HG03108 (cell line): ENCODE measurements around the gene PDC.
"Not testable (repeated sequence)": the region's sequence is repeated elsewhere in the genome, so short reads cannot be mapped to it uniquely, and the experiment has no call there.

Experiments used
- ATAC-seq: cut with Tn5 transposase; IDR thresholded peaks from one replicate; pipeline ENCODE4 v1.9.1; 2021; ENCODE audit warnings: moderate library complexity; ENCODE audit not compliant: unreplicated experiment

PDC gene

DNA sequence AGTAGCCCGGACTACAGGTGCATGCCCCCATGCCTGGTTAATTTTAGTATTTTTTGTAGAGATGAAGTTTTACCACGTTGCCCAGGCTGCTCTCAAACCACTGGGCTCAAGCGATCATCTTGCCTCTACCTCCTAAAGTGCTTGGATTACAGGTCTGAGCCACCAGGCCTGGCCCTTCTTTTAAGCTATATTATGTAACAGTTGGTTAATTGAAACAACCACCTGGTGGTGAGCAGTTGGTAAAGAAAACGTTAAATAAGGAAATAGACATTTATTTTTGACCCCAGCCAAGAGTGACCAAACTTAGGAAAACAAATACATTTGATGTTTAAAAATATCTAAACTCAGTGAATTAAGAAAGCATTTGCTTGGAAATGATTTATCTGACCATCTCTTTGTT lies 12.1 kb upstream of the PDC start:
- ATAC-seq: no peak

DNA sequence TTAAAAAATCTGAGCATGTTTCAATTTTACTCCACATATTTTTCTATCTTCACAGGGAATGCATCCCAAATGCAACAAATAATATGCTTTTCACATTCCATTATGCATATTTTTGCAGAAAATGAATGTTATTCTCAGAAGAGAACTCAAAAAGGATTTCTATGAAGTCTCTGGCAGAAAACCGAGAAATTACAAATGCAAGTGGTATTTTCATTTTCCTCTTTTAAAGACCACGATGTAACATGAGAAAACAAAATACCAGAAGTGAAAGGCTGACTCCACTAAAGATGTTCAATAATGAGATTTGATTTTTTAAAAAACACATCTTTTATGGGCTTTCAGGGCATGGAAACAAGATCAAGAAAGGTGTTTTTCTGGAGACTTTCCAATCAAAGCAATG lies 5.0 kb upstream of the PDC start:
- ATAC-seq: no peak

DNA sequence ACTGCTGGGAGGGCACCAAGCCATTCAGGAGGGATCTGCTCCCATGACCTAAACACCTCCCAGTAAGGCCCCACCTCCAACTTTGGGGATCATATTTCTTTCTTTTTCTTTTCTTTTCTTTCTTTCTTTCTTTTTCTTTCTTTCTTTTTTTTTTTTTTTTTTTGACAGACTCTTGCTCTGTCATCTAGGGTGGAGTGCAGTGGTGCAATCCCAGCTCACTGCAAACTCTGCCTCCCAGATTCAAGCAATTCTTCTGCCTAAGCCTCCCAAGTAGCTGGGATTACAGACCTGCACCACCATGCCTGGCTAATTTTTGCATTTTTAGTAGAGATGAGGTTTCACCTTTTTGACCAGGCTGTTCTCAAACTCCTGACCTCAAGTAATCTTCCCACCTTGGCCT lies 4.6 kb upstream of the PDC start:
- ATAC-seq: not testable (repeated sequence)

DNA sequence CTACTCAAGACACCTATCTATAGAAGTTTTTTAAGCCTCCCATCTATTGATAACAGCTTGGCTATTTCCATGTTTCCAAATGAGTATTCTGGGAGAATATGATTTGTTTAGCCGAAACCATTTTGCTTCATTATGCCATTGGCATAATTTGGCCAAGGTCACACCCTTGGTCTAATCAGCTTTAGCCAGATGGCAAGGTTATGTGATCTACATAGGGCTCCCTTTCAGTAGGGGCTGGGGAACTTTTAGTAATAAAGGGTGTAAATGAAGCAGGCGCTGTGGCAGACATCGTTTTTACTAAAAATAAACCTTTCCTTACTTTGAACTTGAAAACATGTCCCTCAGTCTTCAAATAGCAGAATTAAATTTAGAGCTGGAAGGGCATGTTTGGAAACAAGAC lies 3.0 kb upstream of the PDC start:
- no peak for ATAC-seq

DNA sequence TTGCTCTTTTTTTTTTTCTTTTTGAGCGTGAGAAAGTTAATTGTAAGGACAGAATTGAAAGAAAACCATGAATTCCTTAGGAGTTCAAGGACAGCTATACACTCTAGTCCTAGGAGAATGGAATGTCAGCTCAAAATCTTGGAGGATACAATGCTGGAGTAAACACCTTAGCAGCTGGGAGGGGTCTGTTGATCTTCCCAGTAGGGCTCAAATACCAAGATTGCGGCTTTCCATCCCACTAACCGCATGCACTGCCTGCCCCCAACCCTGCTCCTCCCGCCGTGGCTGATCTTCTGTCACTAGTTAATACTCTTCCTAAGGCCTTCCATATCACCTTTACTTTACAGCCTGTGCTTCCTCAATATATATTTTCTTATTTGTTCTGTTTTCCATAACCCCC lies 2.6 kb upstream of the PDC start:
- no peak for ATAC-seq

DNA sequence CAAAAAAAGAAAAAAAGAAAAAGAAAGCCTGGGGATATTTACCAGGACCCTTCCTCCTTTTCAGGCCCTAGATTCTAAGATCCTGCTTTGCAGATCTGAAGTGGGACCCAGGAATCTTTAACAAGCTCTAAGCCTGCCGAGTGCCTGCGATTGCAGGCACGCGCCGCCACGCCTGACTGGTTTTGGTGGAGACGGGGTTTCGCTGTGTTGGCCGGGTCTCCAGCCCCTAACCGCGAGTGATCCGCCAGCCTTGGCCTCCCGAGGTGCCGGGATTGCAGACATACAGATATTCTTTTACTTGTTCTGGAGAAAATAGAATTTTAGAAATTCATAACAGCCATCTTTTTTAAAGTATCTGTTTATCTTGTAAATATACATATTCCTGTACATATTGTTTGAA lies 1.8 kb downstream of the PDC start:
- ATAC-seq: not testable (repeated sequence)

DNA sequence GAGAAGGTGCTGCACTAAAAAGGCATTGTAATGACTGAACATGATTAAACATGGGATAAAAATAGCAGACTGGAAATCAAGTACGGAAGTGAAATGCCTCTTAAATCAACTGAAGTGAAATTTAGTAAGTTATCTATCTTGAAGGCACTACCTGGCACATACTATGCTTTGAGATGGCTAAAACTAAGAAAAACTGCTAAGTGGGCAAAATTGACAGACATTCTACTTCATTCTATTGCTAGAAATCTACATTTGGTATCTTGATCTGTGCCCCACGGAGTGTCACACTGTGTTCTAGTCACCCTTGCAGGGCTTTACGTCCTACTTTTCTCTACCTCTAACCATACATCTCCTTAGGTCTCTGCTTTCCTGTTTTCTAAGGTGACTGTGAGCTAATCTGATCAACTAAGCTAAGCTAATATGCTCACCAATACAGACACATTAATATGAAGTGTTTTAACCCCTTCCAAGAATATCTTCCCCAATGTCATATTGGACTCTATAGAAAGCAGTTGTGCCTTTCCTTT lies 4.1 kb downstream of the PDC start:
- ATAC-seq: no peak

DNA sequence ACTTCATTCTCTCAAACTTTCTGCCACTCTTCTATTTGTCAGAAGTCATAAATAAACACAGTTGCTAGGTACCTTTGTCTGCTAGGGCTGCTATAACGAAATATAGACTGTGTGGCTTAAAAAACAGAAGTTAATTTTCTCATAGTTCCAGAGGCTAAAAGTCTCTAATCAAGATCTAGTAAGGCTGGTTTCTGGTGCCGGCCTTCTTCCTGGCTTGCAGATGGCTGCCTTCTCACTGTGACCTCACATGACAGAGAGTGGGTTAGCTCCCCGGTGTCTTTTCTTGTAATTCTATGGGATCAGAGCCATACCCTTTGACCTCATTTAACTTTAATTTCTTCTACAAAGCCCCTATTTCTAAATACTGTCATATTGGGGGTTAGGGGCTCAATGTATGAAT lies 5.9 kb downstream of the PDC start:
- ATAC-seq: no peak

DNA sequence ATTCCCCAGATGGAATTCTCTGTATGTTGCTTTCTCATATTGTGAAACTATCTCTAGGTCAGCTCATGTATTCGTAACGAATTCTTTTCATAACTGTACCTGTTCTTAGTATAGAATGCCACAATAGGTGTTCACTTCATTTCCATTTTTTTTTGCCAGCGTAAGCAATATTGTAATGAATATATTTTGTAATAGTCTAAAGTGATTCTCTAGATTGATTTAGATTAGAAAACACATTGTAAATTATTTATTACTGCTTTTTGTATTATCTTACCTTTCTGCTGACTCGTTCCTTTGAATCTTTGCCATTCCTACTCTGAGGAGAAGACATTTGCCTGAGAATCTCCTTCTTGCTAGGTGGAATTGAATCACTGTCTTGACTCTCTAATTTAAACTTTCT lies 14.8 kb downstream of the PDC start:
- no peak for ATAC-seq

DNA sequence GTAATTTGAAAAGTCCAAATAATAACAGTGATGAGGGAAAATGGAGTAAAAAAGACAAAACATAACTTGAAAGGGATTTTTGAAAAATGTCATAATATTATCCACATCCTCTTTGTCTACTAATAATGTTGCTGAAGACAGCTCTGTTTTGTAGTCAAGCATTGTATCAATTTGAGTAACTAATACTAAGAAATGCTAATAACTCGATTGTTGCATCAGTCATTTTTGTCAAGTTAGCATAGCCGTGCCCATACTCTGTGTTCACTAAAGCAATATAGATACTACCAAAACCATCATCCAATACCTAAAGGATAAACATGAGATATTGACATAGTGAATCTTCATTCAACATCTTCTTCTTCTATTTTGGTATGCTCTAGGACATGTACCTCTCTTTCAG lies 17.3 kb downstream of the PDC start:
- no peak for ATAC-seq

DNA sequence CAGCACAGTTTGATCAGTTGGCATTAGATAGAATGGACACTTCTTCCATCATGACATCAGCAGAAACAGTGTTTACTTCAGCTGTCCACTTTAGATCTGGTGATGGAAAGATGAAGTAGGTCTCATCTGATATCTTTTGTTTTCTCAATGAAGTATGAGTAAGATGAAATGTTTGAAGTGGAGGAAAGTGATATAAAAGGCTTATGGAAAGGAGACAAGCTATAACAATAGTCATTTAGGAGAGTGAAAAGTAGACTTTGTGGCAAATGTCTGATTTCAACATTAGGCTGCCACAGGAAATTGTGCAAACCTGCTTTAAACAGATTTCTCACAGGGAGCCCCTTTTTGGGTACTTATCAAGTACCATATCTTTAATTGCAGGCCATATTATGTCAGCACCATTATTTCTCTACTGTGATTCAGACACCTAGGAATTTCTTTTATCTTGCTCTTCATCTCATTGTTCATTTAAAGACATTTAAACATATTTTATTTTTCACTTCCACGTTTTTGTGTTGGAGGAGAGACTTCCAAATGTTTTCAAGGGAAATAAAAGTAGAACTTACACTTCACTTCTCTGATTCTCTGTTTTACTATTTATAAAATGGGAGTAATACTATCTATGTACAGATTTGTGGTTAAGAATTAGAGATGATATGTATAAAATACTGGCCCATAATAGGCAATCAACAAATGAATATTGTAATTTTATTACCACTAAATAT lies 18.1 kb downstream of the PDC start:
- no peak for ATAC-seq

DNA sequence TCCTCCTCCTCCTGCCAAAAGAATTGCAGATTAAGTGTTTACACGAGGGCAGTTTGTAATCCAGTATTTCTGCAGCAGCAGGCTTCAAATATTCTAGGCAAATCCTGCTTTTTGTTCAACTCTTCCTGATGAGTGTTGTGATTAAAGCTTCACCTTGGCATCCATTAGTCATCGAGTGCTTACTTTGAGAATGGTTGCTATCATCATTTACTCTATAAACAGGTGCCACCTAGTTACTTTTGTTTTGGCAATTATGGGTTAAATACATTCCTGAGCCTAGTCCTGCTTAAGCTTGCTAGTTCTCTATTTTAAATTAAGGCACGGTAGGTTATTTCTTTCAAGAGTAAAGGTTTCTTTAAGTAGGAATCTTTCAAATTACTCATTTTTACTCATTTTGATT lies 20.3 kb downstream of the PDC start:
- ATAC-seq: no peak

DNA sequence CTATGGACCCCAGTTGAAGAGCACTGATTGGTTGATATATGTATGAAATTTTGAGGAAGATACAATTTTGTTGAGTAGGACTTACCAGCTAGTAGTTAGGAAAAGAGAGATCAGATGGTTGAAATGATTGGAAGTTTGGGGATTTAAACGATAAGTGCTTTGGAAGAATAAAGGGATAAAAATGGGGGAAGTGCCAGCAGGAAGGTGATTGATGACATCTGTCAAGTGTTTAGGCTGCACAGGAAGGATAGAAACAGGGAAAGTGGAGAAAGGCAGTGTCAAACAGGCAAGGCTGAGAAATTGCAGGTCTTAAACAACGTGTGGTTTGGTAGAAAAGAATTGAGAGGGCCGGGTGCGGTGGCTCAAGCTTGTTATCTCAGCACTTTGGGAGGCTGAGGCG lies 22.3 kb downstream of the PDC start:
- ATAC-seq: no peak

DNA sequence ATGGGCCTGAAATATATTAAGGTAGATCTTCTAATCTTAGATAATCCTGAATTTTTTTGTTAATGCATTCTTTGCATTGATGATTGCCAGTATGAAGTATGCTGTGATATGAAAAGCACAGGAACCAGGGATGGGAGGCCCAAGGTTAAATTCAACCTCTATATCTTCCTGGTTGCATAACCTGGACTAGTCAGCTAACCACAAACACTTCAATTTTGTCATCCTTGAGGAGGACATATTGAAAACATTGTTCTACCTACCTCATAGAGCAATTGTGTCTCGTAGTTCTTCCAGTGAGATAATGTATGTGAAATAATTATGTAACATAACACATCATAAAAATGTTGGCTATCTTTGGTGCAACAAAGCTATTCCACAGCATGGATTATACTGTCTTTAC lies 25.6 kb downstream of the PDC start:
- ATAC-seq: no peak

DNA sequence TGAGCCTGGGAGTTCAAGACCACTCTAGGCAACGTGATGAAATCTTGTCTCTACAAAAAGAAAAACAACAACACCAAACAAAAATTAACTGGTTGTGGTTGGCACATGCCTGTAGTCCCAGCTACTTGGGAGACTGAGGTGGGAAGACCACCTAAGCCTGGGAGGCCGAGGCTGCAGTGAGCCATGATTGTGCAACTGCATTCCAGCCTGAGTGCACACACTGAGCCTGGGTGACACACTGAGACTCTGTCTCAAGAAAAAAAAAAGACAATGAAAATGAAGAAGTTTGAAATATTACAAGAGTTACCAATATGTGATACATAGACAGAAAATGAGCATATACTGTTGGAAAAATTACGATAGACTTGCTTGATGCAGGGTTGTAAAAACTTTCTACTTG lies 31.9 kb downstream of the PDC start:
- no peak for ATAC-seq

DNA sequence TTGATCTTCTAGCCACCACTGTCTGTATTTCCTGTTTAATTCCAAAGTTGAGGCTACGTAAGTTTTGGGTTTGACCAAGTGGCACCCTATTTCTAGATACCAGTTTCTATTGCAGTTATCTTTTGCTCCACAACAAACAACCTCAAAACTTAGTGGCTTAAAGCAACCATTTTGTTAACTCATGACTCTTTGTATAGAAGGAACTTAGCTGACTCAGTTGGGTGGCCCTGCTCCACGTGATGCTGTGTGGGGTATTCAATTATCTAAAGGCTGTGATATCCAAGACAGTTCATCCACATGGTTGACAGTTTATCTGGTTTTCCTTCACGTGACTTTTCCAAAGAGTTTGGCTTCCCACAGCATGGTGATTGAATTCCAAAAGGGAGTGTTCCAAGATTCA lies 34.8 kb downstream of the PDC start:
- ATAC-seq: no peak

DNA sequence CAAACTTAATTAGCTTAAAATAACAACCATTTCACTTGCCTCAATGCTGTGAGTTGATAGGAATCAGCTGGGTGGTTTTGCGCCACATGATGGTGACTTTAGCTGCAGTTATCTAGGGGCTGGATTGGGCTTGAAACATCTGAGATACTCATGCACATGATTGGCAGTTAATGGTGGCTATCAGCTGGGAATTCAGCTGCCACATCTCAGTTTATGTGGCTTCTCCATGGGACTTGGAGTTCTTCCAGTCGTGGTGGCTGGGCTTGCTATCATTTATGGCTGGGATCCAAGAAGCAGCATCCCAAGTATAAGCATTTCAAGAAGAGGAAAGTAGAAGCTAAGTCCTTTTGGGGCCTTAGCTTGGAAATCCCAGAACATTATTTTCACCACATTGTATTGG lies 36.4 kb downstream of the PDC start:
- no peak for ATAC-seq

DNA sequence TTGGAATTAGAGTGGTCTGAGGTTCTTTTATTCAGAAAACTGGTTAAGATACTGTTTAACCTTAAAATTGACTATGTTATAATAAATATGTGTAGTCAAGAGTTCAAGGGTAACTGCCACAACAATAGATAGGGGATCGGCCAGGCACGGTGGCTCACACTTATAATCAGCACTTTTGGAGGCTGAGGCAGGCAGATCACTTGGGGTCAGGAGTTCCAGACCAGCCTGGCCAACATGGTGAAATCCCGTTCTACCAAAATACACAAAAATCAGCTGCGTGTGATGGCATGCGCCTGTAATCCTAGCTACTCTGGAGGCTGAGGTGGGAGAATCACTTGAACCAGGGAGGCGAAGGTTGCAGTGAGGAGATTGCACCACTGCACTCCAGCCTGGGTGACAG lies 39.5 kb downstream of the PDC start:
- no peak for ATAC-seq

DNA sequence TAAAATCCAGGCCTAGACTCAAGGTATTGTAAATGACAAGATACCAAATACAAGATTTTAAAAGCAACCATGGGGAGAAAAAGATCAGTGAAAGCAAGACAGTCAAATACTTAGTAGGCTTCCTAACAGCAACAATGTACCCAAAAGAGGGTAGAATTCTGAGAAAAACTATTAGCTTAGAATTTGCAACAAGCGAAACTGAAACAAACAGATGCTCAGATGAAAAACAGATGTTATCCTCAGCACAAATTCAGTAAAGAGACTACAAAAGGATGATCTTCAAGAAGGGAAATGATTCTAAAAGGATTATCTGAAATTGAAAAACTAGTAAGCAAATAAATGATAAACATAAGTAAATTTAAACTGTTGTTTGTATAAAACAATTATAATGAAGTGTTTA lies 40.0 kb downstream of the PDC start:
- peak; percentile 89 for ATAC-seq

DNA sequence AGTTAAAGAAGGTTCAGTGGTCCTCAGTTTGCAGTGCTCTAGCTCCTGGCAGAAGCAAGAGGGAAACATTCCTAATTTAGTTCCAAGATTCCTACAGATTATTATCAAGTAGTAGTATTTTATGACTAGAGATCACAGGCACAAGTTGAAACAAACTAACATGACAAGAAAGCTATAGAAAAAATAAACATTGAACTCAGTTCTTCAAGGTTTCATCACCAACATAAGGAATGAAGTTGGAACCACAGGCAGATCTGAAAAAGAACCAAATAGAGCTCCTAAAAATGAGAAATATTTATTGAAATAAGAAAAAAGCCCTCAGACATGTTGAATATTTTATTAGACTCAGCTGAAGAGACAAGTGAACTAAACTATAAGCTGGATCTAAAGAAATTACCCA lies 40.6 kb downstream of the PDC start:
- ATAC-seq: no peak

DNA sequence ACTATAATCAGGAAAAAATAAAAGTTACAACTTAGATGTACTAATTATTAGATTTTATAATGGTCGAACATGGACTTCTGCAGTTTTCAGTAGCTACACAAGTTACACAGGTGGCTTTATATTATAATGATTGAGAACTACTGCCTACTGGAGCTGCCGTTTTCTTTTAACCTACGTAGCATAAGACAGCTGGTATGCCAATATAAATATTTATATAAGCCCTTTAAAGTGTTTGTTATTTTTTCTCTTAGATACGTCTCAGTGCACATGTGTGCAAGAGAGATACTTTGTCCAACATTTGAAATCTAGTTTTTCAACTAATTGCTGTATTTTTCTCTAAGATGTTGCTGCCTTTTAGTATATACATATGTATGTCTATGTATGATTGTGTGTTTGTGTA lies 42.4 kb downstream of the PDC start:
- ATAC-seq: no peak

DNA sequence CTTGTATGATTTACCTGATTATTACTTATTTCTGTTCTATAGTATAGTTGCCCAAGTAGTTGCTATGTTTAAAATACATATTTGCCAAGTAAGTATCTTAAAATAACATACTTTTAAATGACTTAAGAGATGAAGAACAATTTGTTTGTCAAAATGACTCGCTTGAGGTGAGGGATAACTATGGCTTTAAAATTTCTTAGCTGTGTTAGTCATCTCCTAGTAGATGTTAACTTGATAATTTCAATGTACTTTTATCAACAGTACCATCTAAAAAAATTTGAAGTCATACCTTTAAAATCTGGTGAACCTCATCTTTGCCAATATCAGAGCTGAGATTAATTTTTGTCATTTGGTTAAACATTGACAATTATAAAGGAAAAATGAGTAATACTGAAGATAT lies 47.6 kb downstream of the PDC start:
- ATAC-seq: no peak

DNA sequence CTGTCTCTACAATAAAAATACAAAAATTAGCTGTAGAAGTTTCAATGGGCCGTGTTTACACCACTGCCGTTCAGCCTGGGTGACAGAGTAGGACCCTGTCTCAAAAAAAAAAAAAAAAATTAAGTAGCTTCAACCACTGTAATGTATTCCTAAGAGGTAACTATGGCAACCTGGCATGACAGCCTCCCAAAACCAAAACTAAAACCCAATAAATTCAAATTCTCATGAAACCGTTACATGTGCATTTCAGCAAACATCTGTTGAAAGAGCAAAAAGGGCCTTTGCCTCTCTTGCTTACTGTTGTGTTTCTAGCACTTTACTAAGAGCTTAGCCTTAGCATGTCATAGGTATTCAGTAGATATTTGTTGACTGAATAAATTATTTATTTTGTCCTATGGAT lies 51.8 kb downstream of the PDC start:
- ATAC-seq: peak; percentile 47
